Non-pigmented ciliary epithelial cell (primary cell): ENCODE measurements around the gene DACT3.

Experiments
- DNase-seq: peaks from one replicate; pipeline ENCODE4 v3.0.0-alpha.2; 2010; ENCODE audit warnings: low read depth

DACT3 gene

DNA sequence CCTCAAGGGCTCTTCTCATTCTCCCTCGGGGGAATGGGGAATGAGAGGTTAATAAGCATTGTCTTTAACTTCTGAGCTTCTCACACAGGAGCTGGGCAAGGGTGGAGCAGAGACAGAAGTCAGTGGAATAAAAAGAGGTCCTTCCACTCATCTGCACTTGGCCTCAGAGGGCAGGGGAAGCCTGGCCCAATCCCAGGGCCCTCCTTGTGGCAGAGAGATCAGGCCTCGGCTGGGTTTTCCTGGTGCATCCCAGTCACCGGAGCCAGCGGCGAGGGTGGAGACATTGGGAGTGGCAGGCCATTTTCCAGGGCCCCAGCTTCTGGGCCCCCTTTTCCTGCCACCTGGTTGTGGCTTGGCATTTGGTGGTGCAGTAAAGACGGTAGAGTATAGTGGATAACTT is 49.2 kb downstream of the DACT3 start:
- DNase-seq = no peak

GRCh38 chr19:46610851-46611770 is 49.9 kb downstream of the DACT3 start:
- no peak for DNase-seq

DNA sequence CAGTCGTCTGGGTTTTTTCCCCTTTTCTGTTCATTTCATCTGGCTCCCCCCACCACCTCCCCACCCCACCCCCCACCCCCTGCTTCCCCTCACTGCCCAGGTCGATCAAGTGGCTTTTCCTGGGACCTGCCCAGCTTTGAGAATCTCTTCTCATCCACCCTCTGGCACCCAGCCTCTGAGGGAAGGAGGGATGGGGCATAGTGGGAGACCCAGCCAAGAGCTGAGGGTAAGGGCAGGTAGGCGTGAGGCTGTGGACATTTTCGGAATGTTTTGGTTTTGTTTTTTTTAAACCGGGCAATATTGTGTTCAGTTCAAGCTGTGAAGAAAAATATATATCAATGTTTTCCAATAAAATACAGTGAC is 50.6 kb downstream of the DACT3 start:
- DNase-seq = no peak

DNA sequence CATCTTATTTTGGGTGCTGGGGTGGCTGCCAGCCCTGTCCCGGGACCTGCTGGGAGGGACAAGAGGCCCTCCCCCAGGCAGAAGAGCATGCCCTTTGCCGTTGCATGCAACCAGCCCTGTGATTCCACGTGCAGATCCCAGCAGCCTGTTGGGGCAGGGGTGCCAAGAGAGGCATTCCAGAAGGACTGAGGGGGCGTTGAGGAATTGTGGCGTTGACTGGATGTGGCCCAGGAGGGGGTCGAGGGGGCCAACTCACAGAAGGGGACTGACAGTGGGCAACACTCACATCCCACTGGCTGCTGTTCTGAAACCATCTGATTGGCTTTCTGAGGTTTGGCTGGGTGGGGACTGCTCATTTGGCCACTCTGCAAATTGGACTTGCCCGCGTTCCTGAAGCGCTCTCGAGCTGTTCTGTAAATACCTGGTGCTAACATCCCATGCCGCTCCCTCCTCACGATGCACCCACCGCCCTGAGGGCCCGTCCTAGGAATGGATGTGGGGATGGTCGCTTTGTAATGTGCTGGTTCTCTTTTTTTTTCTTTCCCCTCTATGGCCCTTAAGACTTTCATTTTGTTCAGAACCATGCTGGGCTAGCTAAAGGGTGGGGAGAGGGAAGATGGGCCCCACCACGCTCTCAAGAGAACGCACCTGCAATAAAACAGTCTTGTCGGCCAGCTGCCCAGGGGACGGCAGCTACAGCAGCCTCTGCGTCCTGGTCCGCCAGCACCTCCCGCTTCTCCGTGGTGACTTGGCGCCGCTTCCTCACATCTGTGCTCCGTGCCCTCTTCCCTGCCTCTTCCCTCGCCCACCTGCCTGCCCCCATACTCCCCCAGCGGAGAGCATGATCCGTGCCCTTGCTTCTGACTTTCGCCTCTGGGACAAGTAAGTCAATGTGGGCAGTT is 51.2 kb downstream of the DACT3 start:
- DNase-seq = no peak

- no peak for DNase-seq
These were observed 52.2 kb downstream of the DACT3 start for GRCh38 chr19:46608581-46609345.

DNA sequence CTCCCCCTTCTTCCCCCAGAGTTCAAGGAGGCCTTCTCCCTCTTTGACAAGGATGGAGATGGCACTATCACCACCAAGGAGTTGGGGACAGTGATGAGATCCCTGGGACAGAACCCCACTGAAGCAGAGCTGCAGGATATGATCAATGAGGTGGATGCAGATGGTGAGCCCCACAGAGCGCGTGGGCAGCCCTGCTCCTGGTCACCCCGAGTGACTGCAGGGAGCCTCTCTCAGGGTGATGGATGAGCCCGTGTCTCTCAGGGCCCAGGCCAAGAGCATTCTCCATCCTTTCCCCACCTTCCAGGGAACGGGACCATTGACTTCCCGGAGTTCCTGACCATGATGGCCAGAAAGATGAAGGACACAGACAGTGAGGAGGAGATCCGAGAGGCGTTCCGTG is 52.8 kb downstream of the DACT3 start:
- no peak for DNase-seq

- DNase-seq = no peak
These were observed 53.5 kb downstream of the DACT3 start for GRCh38 chr19:46607448-46607841.

DNA sequence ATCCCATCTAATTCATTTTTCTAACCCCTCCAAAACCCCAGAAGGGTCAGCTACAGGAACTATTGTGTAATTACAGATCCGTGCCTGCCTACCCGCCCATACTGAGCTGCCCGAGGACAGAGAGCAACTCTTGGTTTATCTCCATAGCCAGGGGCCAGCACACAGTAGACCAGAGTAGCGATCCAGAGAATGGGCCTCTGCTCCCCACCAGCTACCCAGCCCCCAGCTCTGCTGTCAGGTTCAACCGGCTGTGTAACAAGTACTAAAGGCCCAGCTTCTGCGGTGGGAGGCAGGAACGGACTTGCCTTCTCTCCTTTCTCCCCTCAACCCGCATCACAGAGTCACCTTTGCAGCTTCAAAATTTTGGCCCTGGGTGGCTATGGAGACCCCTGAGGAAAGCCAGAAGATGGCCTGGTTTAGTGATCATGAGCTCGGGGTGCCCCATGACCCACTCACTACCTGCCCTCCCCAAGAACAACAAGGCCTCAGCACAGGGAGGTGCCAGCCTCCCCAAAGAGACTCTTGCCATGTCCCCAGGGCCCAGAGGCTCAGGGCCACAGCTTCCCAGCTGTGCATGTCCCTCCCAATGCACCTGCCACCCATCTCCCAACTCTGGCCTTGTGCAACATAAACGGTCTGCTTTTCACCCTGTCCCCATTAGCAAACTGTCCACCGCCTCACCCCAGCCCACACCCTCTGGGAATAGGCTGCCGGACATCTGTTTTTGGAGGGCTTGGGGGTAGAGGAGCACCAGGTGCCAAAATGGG is 54.1 kb downstream of the DACT3 start:
- no peak for DNase-seq

- no peak for DNase-seq
These were observed 55.0 kb downstream of the DACT3 start for GRCh38 chr19:46606019-46606418.

GRCh38 chr19:46605356-46605821 is 55.6 kb downstream of the DACT3 start:
- DNase-seq = no peak

- DNase-seq = no peak
These were observed 56.1 kb downstream of the DACT3 start for GRCh38 chr19:46604781-46605355.

DNA sequence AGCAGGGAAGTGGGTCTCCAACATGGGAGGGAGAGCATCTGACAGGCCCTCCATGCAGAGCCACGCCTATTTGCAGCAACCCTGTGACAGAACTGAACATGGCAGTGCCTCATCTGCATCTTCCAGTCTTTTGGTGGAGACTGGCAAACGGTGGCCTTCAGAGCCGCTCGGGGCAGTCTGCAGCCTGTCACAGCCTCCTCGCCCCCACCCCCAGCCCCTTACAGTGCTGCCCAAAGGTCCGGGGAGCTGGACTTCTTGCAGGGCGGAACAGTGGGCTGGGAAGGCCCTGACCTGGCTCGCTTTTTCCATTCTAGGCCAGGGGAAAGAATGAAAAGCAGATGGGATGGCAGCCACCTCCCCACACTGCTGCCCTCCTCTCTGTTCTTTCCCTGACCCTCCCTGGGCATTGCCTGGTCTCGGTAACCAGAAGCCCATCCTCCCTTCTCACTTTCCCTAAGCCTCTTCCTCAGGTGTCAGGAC is 57.2 kb downstream of the DACT3 start:
- no peak for DNase-seq

GRCh38 chr19:46603195-46603637 is 57.8 kb downstream of the DACT3 start:
- no peak for DNase-seq

- no peak for DNase-seq
These were observed 58.4 kb downstream of the DACT3 start for GRCh38 chr19:46602392-46603194.

DNA sequence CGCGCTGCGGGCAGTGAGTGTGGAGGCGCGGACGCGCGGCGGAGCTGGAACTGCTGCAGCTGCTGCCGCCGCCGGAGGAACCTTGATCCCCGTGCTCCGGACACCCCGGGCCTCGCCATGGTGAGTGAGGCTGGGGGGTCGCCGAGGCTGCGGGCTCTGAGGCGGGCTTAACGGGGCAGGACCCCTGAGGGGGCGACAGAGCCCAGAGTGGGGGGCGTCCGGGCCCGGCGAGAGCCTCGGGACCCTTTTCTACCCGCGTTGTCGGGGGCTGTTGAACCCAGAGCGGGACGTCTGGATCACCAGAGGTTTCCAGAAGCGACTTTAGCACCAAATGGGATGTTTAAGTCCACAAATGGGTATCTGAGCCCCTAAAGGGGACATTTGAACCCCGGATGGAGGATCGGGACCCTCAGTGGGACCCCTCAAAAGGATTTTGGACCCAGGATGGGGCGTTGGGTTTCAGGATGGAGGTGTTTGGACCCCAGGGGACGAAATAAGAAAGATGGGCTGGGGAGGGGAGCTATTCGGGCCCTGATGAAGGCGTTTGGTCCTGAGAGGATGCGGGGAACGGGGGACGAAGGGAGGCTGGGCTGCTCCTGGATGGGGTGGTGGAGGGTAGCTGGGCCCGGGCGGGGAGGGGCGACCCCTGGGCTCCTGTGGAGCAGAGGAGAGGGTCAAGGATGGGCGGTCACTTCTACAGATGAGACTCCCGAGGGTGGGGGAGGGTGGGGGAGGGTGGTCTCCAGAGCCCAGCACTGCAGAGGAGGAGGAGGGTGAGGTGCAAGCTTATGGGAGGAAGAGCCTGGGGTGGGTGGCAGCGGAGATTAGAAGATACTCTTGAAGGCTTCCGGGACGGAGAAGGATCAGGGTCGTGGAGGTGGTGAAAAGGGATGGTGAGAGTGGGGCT is 59.4 kb downstream of the DACT3 start, which contains the start of gene CALM3:
CALM3 (plus strand) TSS at position 13 of the 907 bp plus-strand sequence; CDS start at position 118, 105 bp downstream.
- DNase-seq = no peak

- DNase-seq = peak; percentile 87
These were observed 60.3 kb downstream of the DACT3 start for GRCh38 chr19:46600384-46601317.

GRCh38 chr19:46599716-46600373 is 61.1 kb downstream of the DACT3 start:
- DNase-seq = no peak
